ENCODE data around the gene NFYC.

DNA sequence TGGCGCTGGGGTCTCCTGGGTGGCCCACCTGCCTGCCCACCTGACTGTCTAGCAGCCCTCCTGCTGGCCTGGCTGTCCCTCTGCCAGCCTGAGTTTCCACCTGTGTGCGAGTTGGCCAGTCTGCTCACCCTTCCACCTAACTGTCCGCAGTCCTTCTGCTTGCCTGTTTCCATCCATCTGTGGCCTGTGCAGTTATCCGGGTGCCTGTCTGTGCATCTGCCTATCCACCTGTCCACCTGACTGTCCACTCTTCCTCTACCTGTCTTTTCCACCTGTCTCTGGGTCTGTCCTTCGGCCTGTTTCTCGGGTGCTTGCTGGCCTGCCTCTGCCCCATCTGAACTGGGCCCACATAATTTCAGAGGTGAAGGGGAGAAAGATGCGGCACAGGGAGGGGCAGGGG lies 93.9 kb downstream of the NFYC start:
- TF ChIP-seq EZH2 (IDR thresholded peaks at IDR 0.05; ENCODE audit: insufficient read depth, poor library complexity, severe bottlenecking): no peak
- no peak for TF ChIP-seq EZH2phosphoT487 (IDR thresholded peaks at IDR 0.05; ENCODE audit: insufficient read depth, low read depth)
